PC-3 (cell line): Measurements from ENCODE around the gene DPPA3. TPM values are rescaled to one million over a fixed set of nuclear protein-coding genes. Genes with fewer than 3 reads are reported as not detected.

Source experiments
- ATAC-seq: fragments of 200-7000 bp; cut with Tn5 transposase; 2 replicates; pipeline ENCODE4 v1.9.1; 2020; ENCODE audit warnings: mild to moderate bottlenecking, moderate library complexity
- BruUV-seq: library from RNA; stranded (reverse); fragments of 400-500 nt; replicated peaks from 2 replicates; lab custom pipeline; 2021; lab: Mats Ljungman, UMichigan
- CTCF ChIA-PET: fragments of 300-600 bp; sonication (Branson Sonifier 250); formaldehyde crosslinking; loops from one replicate; lab custom pipeline; 2022; ENCODE audit warnings: antibody characterized with exemption; lab: Charles Lee
- POLR2A ChIA-PET: fragments of 300-600 bp; sonication (Branson Sonifier 250); formaldehyde crosslinking; loops from one replicate; lab custom pipeline; 2022; ENCODE audit warnings: antibody characterized with exemption; ENCODE audit not compliant: unreplicated experiment; lab: Charles Lee
- DNase-seq: peaks from one replicate; pipeline ENCODE4 v3.0.0-alpha.2; 2015
- H2AFZ ChIP-seq: fragments of 300-600 bp; sonication (generic); 2 replicates; pipeline ENCODE4 v1.6.0; 2016; ENCODE audit warnings: antibody characterized with exemption, low read length
- H3F3A ChIP-seq: fragments of 300-600 bp; sonication (generic); one replicate; pipeline ENCODE4 v1.6.0; 2017; ENCODE audit warnings: antibody characterized with exemption, low read length, control low read depth, mild to moderate bottlenecking; ENCODE audit not compliant: unreplicated experiment
- H3K27ac ChIP-seq: fragments of 300-600 bp; sonication (generic); 2 replicates; pipeline ENCODE4 v1.5.1; 2016; ENCODE audit warnings: mild to moderate bottlenecking, low read length
- H3K27me3 ChIP-seq: fragments of 300-600 bp; sonication (generic); 2 replicates; pipeline ENCODE4 v1.6.1; 2016; ENCODE audit warnings: low read length, mixed read lengths
- H3K36me3 ChIP-seq: fragments of 300-600 bp; sonication (generic); 2 replicates; pipeline ENCODE4 v1.6.1; 2016; ENCODE audit warnings: low read depth, mixed run types, low read length, mixed read lengths
- H3K4me1 ChIP-seq: fragments of 300-600 bp; sonication (generic); 2 replicates; pipeline ENCODE4 v1.5.1; 2016; ENCODE audit warnings: low read length; ENCODE audit not compliant: insufficient read depth
- H3K4me2 ChIP-seq: fragments of 300-600 bp; sonication (generic); 2 replicates; pipeline ENCODE4 v1.6.0; 2016; ENCODE audit warnings: low read length
- H3K4me3 ChIP-seq: fragments of 300-600 bp; sonication (generic); 2 replicates; pipeline ENCODE4 v1.5.1; 2016; ENCODE audit warnings: mild to moderate bottlenecking, low read length, mixed read lengths
- H3K79me2 ChIP-seq: fragments of 300-600 bp; sonication (generic); 2 replicates; pipeline ENCODE4 v1.6.1; 2017; ENCODE audit warnings: low read length, mixed read lengths
- H3K9ac ChIP-seq: fragments of 300-600 bp; sonication (generic); 2 replicates; pipeline ENCODE4 v1.6.0; 2016; ENCODE audit warnings: mild to moderate bottlenecking, low read length
- H3K9me2 ChIP-seq: fragments of 300-600 bp; sonication (generic); replicated peaks from 2 replicates; pipeline ENCODE4 v1.6.1; 2016; ENCODE audit warnings: mixed run types, low read length, mixed read lengths
- H3K9me3 ChIP-seq: fragments of 300-600 bp; sonication (generic); 2 replicates; pipeline ENCODE4 v1.6.1; 2016; ENCODE audit warnings: low read length, mixed read lengths
- H4K20me1 ChIP-seq: fragments of 300-600 bp; sonication (generic); 2 replicates; pipeline ENCODE4 v1.6.1; 2016; ENCODE audit warnings: low read length, mixed read lengths
- CTCF ChIP-seq: fragments of 300-600 bp; sonication (generic); conservative IDR thresholded peaks from 2 replicates; pipeline ENCODE4 v1.5.1; 2017; ENCODE audit warnings: antibody characterized with exemption, low read depth, mild to moderate bottlenecking, low read length
- EZH2 ChIP-seq: fragments of 300-600 bp; sonication (generic); IDR thresholded peaks from one replicate; pipeline ENCODE4 v1.6.1; 2017; ENCODE audit warnings: antibody characterized with exemption, mild to moderate bottlenecking, low read length; ENCODE audit not compliant: unreplicated experiment
- EZH2phosphoT487 ChIP-seq: fragments of 300-600 bp; sonication (generic); IDR thresholded peaks from 2 replicates; pipeline ENCODE4 v1.6.1; 2018; ENCODE audit warnings: mild to moderate bottlenecking, antibody characterized with exemption, low read length, borderline replicate concordance
- intact Hi-C: fragments of 100-400 bp; cut with micrococcal nuclease; formaldehyde crosslinking; loops from 2 replicates; pipeline ENCODE4 v1.9.0; 2023
- total RNA-seq: library from RNA; depleted of rRNA; stranded (reverse); fragments of >200 nt; gene quantifications from 2 replicates; pipeline ENCODE4 v1.2.3, GENCODE V29; 2014

The DPPA3 gene
- total RNA-seq, 1 experiment from 2014 or later: not detected

DNA sequence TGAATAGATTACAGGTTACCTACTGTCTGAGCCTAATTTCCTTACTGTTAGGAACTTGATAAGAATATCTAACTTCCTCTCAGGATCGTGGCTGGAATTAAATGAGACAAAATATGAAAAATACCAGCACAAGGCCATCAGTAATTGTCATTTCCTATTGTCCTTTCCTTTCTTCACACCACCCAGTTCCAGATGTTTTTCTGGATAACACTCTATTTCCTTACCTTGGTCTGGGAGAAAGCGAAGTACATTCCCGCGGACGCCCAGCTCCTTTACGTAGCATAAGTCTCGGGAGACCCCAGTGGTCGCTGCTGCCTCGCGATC is 16.0 kb upstream of the DPPA3 start:
- no TSS peak for BruUV-seq
- no peaks in the 10 kb centered on the region for H4K20me1 ChIP-seq
- H3K9ac ChIP-seq: no peak overlapping the region
- no peak overlapping the region for H2AFZ ChIP-seq
- peaks cover 16% of the 10 kb centered on the region for H3K27me3 ChIP-seq
- no peak for ATAC-seq
- intact Hi-C loops: no loop called here
- no peak overlapping the region for H3K4me3 ChIP-seq
- H3K9me2 ChIP-seq: no peaks in the 10 kb centered on the region
- H3K27ac ChIP-seq: no peak overlapping the region
- no peaks in the 10 kb centered on the region for H3K9me3 ChIP-seq
- TF ChIP-seq CTCF: no peak
- TF ChIP-seq EZH2: no peak
- no peak for TF ChIP-seq EZH2phosphoT487
- H3K4me2 ChIP-seq: no peak overlapping the region
- ChIA-PET POLR2A (no interaction called here), CTCF (no interaction called here)
- no peaks in the 10 kb centered on the region for H3F3A ChIP-seq
- H3K36me3 ChIP-seq: no peaks in the 10 kb centered on the region
- H3K79me2 ChIP-seq: no peaks in the 10 kb centered on the region
- no peak for DNase-seq
- no peaks in the 10 kb centered on the region for H3K4me1 ChIP-seq

GRCh38 chr12:7695566-7696197 is 15.6 kb upstream of the DPPA3 start, which contains the start of gene GDF3:
Gene GDF3, minus strand, starts transcription at chr12:7695775. Its CDS starts 47 bp downstream, at chr12:7695728.
- Histone ChIP-seq H3K27me3 (peaks cover 13% of the 10 kb centered on the region; the same call in 1 of the 2 replicates), H3K4me2 (no peak within 1 kb of the TSS), H3F3A (no peaks in the 10 kb centered on the region), H4K20me1 (no peaks in the 10 kb centered on the region), H3K9ac (no peak within 1 kb of the TSS), H2AFZ (no peak within 1 kb of the TSS), H3K9me2 (no peaks in the 10 kb centered on the region), H3K9me3 (no peaks in the 10 kb centered on the region), H3K4me3 (no peak within 1 kb of the TSS), H3K36me3 (no peaks in the 10 kb centered on the region), H3K27ac (no peak within 1 kb of the TSS), H3K79me2 (no peaks in the 10 kb centered on the region), H3K4me1 (no peaks in the 10 kb centered on the region)
- ATAC-seq (no peak), DNase-seq (no peak)
- ChIA-PET POLR2A (no interaction called here), CTCF (no interaction called here)
- intact Hi-C loops: no loop called here
- TF ChIP-seq CTCF (no peak), EZH2 (no peak), EZH2phosphoT487 (no peak)
- BruUV-seq: no TSS peak

DNA sequence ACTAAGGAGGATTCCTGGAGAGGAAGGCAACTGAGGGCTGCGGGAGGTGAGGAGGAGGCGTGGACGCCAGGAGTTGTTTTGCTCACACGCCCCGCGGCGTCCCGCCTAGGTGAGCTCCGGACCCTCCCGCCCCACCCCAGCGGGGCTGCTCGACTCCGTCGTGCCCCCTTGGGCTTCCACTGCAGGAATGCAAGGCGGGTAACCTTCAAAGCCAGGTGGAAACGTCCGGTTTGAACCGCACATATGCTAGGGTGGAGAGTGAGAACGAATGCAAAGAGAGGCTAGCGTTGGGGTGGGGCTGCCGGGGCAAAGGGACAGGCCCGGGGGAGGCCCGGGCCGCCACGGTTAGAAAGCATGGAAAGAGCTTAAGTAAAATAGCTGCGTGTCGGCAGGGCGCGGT is 5.4 kb upstream of the DPPA3 start:
- H4K20me1 ChIP-seq: no peaks in the 10 kb centered on the region
- no peak overlapping the region for H3K9ac ChIP-seq
- no peaks in the 10 kb centered on the region for H3K4me1 ChIP-seq
- no peak overlapping the region for H3K27ac ChIP-seq
- H3K4me3 ChIP-seq: no peak overlapping the region
- H3K79me2 ChIP-seq: no peaks in the 10 kb centered on the region
- no peak for DNase-seq
- no peak overlapping the region for H3K4me2 ChIP-seq
- no peaks in the 10 kb centered on the region for H3F3A ChIP-seq
- ChIA-PET CTCF (no interaction called here), POLR2A (no interaction called here)
- H3K27me3 ChIP-seq: peaks cover 10% of the 10 kb centered on the region
- H3K9me3 ChIP-seq: no peaks in the 10 kb centered on the region
- intact Hi-C loops: no loop called here
- H3K36me3 ChIP-seq: no peaks in the 10 kb centered on the region
- ATAC-seq: no peak
- H3K9me2 ChIP-seq: no peaks in the 10 kb centered on the region
- TF ChIP-seq EZH2 (no peak), EZH2phosphoT487 (no peak), CTCF (no peak)
- BruUV-seq: no TSS peak
- H2AFZ ChIP-seq: no peak overlapping the region
